Measurements from ENCODE around the gene ASB12.

The ASB12 gene

DNA sequence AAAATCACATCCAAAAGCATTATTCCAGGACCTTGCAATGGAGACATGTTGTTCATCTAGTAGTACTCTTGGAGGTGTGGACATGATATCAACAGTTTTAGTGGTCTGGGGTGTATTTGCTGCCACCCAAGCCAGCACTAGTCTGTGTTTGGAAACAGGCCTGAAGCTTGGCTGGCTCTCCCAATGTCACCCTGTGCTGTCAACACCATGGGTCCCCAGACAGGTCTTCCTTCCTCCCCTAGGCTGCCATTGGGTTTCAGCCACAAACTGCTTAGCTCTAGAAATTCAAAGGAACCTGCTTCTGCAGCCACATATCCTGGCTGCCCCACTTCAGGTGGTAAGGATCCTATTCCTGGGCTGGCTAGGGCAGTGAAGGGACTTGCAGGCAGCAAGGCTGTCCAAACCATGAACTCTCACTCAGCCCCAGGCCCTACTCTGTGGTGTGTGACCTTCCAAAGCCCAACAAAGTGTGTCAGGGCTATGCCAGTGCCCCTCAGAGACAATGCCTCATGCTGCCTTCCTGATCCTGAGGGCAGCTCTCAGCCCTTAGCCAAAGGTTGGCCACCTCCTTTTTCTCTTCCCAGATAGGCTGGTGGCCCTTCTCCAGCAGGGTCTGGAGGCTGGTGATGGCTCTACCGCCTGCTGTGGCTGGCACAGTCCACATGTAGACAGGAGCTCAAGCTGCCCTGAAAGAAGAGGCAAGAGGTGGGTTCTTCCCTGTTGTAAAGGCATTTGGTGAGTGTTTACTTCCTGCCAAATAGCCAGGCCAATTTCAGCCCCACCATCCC is 43.2 kb downstream of the ASB12 start:
- DNase-seq: no peak

DNA sequence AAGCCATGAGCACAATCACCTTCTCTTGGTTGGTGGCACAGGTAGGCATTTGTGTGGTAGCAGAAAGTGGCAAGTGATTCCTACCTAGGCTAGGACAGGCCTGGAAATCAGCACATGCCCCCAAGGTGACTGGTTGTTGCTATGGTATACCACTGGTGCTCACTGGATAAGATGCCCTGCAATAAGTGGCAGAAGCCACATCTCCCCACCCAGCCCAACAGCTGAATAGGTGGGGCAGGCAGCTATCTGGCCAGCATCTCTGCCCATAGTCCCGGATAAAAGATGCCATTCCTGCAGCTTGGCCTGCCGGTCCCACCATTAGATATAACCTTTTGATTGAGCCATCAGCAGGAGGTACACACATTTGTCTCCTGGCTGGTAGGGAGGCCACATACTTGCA is 46.0 kb downstream of the ASB12 start:
- no peak for DNase-seq

DNA sequence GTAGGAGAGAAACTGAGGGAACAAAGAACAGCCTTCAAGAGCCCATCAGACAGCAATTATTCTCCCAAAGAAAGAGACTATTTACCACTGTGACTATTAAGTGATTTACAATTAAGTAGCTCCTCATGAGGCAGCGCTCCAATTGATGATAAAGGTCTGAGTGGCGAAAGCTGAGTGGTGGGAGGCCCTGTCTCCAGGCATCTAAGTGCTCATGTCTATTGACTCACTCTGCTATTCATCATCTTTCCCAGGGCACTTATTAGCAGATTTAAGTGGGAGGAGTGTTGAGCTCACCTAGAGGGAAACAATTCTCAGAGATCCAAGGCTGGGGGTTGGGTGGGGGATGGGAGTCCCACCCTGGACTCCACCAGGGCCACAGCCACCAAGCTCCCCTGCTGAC is 48.2 kb downstream of the ASB12 start:
- no peak for DNase-seq

DNA sequence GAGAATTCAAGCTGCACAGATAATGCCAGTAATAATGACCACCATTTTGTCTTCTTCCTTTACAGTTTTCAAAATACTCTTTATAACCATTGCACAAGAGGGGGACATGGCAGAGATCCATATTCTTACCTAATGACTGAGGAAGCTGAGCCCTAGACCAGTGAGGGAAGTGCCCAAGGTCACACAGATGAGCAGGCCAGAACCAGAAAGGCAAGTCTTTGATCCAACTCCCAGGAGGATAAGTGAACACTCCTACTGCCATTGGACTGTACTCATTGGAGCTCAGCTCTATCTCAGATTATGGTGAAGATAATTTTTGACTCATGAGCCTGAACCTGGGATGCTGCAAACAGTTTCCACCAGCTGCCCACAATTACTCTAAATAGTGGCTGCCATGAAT is 53.5 kb downstream of the ASB12 start:
- no peak for DNase-seq

Measured in CD4-positive, alpha-beta T cell treated with Interleukin-10 for 1 hour (primary cell).